Occipital lobe (tissue), 2 donors: ENCODE data around the gene HSPB7. TPM values are rescaled to one million over a fixed set of nuclear protein-coding genes. Genes with fewer than 3 reads are reported as not detected.
A peak's percentile ranks its signal among the peaks of the same experiment; 100 is the strongest.
"Not testable (repeated sequence)": the region's sequence is repeated elsewhere in the genome, so short reads cannot be mapped to it uniquely, and the experiment has no call there.

Source experiments
- DNase-seq: peaks from one replicate; lab custom pipeline; 2025; lab: John Stamatoyannopoulos, UW
- total RNA-seq: library from RNA; depleted of rRNA; stranded (reverse); fragments of >200 nt; gene quantifications from one replicate; pipeline ENCODE4 v1.2.3, GENCODE V29; 2014

HSPB7 gene
- total RNA-seq, 1 donor from 2014 or later: not detected

GRCh38 chr1:16051039-16051438, 33.2 kb upstream of the HSPB7 start:
- no peak for DNase-seq

- no peak for DNase-seq
These were observed 32.5 kb upstream of the HSPB7 start for GRCh38 chr1:16050328-16050727.

GRCh38 chr1:16048573-16049189, 30.8 kb upstream of the HSPB7 start:
- no peak for DNase-seq

DNA sequence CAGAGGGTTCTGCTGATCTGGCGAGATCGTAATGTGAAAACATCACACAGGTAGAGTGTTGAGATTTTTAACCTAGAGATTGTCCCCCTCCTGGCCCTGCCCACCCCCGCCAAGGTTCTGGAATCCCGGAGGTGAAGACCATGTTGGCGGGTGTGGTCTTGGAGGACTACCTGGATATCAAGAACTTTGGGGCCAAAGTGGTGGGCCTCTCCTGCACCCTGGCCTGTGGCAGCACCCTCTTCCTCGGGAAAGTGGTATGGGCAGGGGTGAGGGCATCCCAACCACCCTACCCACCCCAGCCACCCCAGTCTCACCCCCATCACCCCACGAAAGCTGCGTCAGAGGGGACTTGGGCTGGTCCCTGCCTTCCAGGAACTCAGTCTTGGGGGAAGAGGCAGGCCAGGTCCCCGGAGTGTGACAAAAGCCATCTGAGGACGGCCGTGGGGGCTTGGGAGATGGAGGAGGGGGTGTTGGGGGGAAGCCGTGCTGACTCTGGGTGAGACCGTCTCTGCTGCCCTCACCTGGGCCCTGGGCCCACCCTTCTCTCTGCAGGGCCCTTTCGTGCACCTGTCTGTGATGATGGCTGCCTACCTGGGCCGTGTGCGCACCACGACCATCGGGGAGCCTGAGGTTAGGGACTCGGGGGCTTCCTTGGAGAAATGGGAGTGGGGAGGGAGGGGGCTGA, 30.1 kb upstream of the HSPB7 start:
- no peak for DNase-seq

DNA sequence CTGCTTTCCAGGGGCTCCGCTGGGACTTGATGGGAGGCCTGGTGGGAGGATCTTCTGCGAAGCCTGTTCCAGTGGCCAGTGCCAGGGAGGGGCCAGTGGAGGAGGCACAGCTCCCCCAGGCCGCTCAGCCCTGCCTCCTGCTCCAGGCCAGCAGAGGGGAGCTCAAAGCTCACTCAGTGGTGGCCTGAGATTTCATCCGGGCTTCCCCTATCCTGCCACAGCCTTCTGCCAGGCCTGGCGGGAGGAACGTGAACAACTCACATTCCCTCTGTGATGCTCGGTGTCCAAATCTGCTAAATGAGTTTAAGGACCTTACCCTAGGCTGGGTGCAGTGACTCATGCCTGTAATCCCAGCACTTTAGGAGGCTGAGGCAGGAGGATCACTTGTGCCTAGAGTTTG, 29.0 kb upstream of the HSPB7 start:
- DNase-seq: no peak

DNA sequence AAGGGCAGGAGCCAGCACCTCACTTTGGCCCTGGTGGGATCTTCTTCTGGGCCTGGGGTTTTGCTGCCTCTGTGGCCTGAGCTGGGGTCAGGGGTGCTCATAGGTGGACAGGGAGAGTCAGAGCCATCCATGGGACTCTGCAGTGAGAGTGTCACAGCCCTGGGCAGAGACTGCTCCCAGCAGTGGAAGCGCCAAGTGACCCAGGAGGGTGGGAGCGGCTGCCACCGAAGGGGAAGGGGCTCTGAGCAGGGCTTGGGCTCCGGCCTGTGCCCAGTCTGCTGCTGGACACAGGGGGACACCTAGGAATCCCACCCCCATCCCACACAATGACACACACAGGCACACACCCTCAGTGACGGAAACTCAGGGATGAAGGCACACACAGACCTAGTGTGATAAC, 26.1 kb upstream of the HSPB7 start:
- no peak for DNase-seq

GRCh38 chr1:16043521-16043920, 25.7 kb upstream of the HSPB7 start, which contains the start of gene CLCNKB:
CLCNKB (plus strand) TSS chr1:16043782; CDS start chr1:16044493, 711 bp downstream.
- no peak for DNase-seq

DNA sequence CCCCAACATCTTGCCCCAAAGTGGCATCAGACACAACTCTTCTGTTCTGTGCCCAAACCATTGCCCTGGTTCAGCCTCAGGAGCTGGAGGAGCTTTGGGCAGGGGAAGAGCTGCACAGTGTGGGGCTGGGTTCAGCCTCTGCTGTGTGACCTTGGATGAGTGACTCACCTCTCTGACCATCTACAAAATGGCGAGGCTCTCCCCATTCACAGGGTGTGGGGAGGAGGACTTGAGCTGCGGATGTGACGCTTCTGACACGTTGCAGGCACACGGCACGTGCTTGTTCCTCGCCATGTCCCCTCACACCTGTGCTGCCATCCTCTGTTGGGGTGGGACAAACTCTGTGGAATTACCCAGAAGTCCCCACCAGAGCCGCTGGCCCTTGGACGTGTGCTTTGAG, 24.8 kb upstream of the HSPB7 start:
- DNase-seq: not testable (repeated sequence)

GRCh38 chr1:16042096-16042495, 24.3 kb upstream of the HSPB7 start:
- no peak for DNase-seq

DNA sequence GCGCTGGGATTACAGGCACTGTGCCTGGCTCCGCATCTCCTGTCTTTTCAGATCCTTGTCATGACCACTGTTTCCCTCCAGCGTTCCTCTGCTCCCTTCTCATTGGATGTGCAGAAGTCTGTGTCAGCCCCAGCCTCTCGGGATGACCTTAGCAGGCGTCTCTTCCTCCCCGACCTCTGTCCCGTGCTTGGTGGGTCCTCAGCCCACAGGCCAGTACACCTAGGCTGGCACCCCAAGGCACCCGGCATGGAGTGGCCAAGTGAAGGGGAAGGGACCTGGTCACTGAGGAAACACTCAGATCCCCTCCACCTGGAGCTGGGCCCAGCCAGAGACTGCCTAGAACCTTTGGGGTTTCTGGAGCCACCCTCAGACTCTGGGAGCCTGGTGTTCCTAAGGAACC, 23.4 kb upstream of the HSPB7 start:
- no peak for DNase-seq

GRCh38 chr1:16039871-16040270, 22.0 kb upstream of the HSPB7 start:
- not testable (repeated sequence) for DNase-seq

GRCh38 chr1:16038620-16038912, 20.7 kb upstream of the HSPB7 start:
- no peak for DNase-seq

DNA sequence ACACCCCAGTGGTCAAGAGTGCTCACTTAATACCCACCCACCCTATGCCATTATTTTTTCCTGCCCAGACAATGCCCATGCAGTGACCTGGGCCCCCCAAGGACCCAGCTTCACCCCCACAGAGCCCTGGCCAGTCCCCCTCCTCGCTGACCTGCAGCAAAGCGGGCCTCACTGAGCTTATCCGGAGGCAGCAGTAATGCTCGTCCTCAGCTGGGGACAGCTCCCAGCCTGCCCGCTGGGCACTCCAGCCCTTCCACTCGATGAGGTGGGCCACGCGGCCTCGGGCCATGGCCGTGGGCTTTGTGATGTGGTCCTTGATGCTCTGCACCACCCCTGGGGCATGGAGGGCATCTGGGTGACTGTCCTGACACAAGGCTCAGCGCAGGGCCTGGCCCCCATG, 18.6 kb upstream of the HSPB7 start:
- DNase-seq: not testable (repeated sequence)

DNA sequence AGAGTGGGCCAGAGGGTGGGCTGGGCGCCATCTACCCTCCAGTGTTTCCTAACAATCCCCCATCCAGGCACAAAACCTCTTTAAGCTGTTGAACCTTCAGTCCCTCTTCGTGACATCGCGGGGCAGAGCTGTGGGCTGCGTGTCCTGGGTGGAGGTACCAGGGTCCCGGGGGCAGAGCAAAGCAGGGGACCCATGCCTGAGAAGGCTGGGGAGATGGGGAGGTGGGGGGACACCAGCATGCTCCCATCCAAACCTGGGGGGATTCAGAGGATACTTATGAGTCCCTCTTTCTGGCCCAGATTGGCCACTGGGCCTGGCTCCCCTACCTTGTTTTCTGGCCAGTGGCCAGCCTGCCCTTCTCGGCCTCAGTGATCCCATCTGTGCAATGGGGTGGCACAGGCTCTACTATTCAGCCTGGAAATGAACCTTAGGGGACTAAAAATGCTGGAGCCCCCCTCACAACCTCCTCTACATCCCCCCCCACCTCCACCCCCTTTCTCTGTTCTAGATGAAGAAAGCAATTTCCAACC, 15.3 kb upstream of the HSPB7 start:
- DNase-seq: not testable (repeated sequence)

DNA sequence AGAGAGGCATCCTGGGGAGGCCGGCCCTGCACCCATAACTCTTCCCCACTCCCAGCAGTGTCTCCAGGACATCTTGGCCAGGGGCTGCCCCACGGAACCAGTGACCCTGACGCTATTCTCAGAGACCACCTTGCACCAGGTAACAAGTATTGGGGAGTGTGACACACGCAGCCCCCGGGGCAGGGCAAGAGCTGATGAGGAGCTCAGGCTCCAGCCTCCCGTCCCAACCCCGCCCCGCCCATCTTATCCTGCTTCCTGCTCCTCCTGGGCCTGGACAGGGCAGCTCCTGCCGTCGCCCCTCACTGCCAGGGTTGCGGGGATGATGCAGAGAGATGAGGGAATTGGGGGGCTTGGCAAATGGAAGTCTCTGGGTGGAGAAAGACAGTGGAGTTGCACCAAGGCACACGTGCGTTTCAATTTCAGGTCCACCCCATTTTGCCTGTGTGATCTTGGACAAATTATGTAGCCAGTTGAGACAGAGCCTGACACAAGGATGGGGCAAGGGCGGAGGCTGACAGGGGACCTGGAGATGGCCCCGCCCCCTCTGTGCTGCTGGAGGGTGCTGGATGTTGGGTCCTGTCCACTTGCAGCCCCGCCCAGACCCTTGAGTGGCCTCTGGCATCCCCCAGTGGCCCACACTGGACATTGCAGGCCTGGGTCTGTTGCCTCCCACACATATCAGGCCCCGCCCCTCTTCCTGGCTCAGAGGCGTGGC, 14.7 kb upstream of the HSPB7 start:
- peak; percentile 23 for DNase-seq

- DNase-seq: no peak
These were observed 13.7 kb upstream of the HSPB7 start for GRCh38 chr1:16031551-16031950.

GRCh38 chr1:16029288-16029687, 11.4 kb upstream of the HSPB7 start:
- DNase-seq: no peak

GRCh38 chr1:16029003-16029268, 11.1 kb upstream of the HSPB7 start:
- not testable (repeated sequence) for DNase-seq

- DNase-seq: no peak
These were observed 10.6 kb upstream of the HSPB7 start for GRCh38 chr1:16028237-16029002.

- no peak for DNase-seq
These were observed 9.1 kb upstream of the HSPB7 start for GRCh38 chr1:16026723-16027484.

- not testable (repeated sequence) for DNase-seq
These were observed 8.5 kb upstream of the HSPB7 start for GRCh38 chr1:16026302-16026701.
